ENCODE measurements around the gene ADARB2. TPM values are rescaled to one million over a fixed set of nuclear protein-coding genes. Genes with fewer than 3 reads are reported as not detected.

ADARB2 gene
- total and polyA plus RNA-seq, 2 experiments from 2014 or later: 2.0 to 5.0 TPM

- Histone ChIP-seq H3K27me3 (ENCODE audit: insufficient read depth) (no peaks in the 10 kb centered on the region), H2AFZ (no peak overlapping the region), H3K4me3 (no peak overlapping the region), H3K4me1 (ENCODE audit: insufficient read depth) (no peaks in the 10 kb centered on the region), H3K9me2 (ENCODE audit: insufficient read depth) (no peaks in the 10 kb centered on the region), H3K36me3 (ENCODE audit: insufficient read depth) (no peaks in the 10 kb centered on the region), H4K20me1 (replicated peaks; ENCODE audit: insufficient read depth) (no peaks in the 10 kb centered on the region), H3K4me2 (no peak overlapping the region), H3K79me2 (replicated peaks; ENCODE audit: insufficient read depth) (no peaks in the 10 kb centered on the region), H3F3A (replicated peaks; ENCODE audit: low read depth) (no peaks in the 10 kb centered on the region), H3K27ac (ENCODE audit: low read depth) (no peak overlapping the region)
- Mint-ChIP-seq H3K36me3 (ENCODE audit: low read depth) (no peaks in the 10 kb centered on the region; the same call in 2 of the 3 replicates), H3K4me1 (no peaks in the 10 kb centered on the region), H3K27ac (no peak overlapping the region), H3K27me3 (ENCODE audit: insufficient read depth, low read depth, poor library complexity) (peaks cover 4% of the 10 kb centered on the region), H3K9me3 (0 out of 3 replicates have a peak, but pooled peaks cover 3% of the 10 kb centered on the region), H3K4me3 (no peak overlapping the region)
- ATAC-seq (no peak), DNase-seq (ENCODE audit: low spot score) (no peak)
- TF ChIP-seq ZNF462 (CRISPR knock-in tag; IDR thresholded peaks at IDR 0.05): no peak
- no peak for TF ChIP-seq ZNF114 (CRISPR knock-in tag; IDR thresholded peaks at IDR 0.05)
- no peak for TF ChIP-seq STAT1 (IDR thresholded peaks at IDR 0.05; ENCODE audit: unreplicated experiment)
- no peak for TF ChIP-seq ZNF331 (CRISPR knock-in tag; IDR thresholded peaks at IDR 0.05; ENCODE audit: low read depth)
- no peak for TF ChIP-seq EZH2 (IDR thresholded peaks at IDR 0.05; ENCODE audit: low read depth, unreplicated experiment)
- no peak for TF ChIP-seq CREB1 (CRISPR knock-in tag; IDR thresholded peaks at IDR 0.05; ENCODE audit: low read depth)
- TF ChIP-seq CTCF (conservative IDR thresholded peaks at IDR 0.05; ENCODE audit: low read depth in 2 of 2): no peak
- no peak for TF ChIP-seq REST (IDR thresholded peaks at IDR 0.05; ENCODE audit: unreplicated experiment)
- no peak for TF ChIP-seq NANOG (IDR thresholded peaks at IDR 0.05; ENCODE audit: borderline replicate concordance)
- no peak for TF ChIP-seq POLR2AphosphoS5 (IDR thresholded peaks at IDR 0.05; ENCODE audit: low read depth)
- TF ChIP-seq EZH2phosphoT487 (IDR thresholded peaks at IDR 0.05; ENCODE audit: unreplicated experiment): no peak
Observed at GRCh38 chr10:1577373-1577770, 160.0 kb downstream of the ADARB2 start.
